Natural killer cell (primary cell): Measurements from ENCODE around the gene ARHGEF26. TPM values are rescaled to one million over a fixed set of nuclear protein-coding genes. Genes with fewer than 3 reads are reported as not detected.
"Not testable (repeated sequence)": the region's sequence is repeated elsewhere in the genome, so short reads cannot be mapped to it uniquely, and the experiment has no call there.

ENCODE experiments used
- ATAC-seq, 3 donors: fragments of 150-1000 bp in 2 of 3; fragments of 200-7000 bp in 1 of 3; cut with Tn5 transposase; 1 replicate in 1 of 3; 2 replicates in 2 of 3; pipeline ENCODE4 v1.10.0; 2021; ENCODE audit warnings: mild to moderate bottlenecking in 2 of 3, moderate library complexity in 2 of 3
- DNase-seq, 2 donors: peaks; one replicate each; pipeline versions ENCODE4 v3.0.0 to v3.0.0-alpha.2; 2013 to 2021; ENCODE audit warnings: mixed read lengths in 1 of 2
- H3K27ac ChIP-seq: one replicate; pipeline ENCODE4 v1.5.1; 2013; ENCODE audit warnings: mild to moderate bottlenecking, low read length
- H3K27me3 ChIP-seq: one replicate; pipeline ENCODE4 v1.6.1; 2013; ENCODE audit warnings: low read length; ENCODE audit not compliant: control insufficient read depth, insufficient read depth
- H3K36me3 ChIP-seq: one replicate; pipeline ENCODE4 v1.6.1; 2013; ENCODE audit warnings: low read length; ENCODE audit not compliant: control insufficient read depth, insufficient read depth
- H3K4me1 ChIP-seq: one replicate; pipeline ENCODE4 v1.6.1; 2013; ENCODE audit warnings: low read length; ENCODE audit not compliant: control insufficient read depth, insufficient read depth
- H3K4me3 ChIP-seq: one replicate; pipeline ENCODE4 v1.5.1; 2013; ENCODE audit warnings: low read length
- H3K9me3 ChIP-seq: one replicate; pipeline ENCODE4 v1.6.1; 2013; ENCODE audit warnings: low read length; ENCODE audit not compliant: control insufficient read depth, insufficient read depth
- H3K27ac Mint-ChIP-seq, 2 donors: one replicate each; pipeline ENCODE4 v1.8.0; 2022; ENCODE audit warnings: mild to moderate bottlenecking in 2 of 2, mixed read lengths in 2 of 2, moderate library complexity in 1 of 2
- H3K27me3 Mint-ChIP-seq, 2 donors: one replicate each; pipeline ENCODE4 v1.8.0; 2022; ENCODE audit warnings: low read depth in 2 of 2, mixed read lengths in 2 of 2
- H3K36me3 Mint-ChIP-seq: one replicate; pipeline ENCODE4 v1.8.0; 2022; ENCODE audit warnings: mixed read lengths
- H3K4me1 Mint-ChIP-seq, 2 donors: one replicate each; pipeline ENCODE4 v1.8.0; 2022; ENCODE audit warnings: mixed read lengths in 2 of 2
- H3K4me3 Mint-ChIP-seq: one replicate; pipeline ENCODE4 v1.8.0; 2022; ENCODE audit warnings: mild to moderate bottlenecking, moderate library complexity, mixed read lengths
- H3K9me3 Mint-ChIP-seq, 2 donors: one replicate each; pipeline ENCODE4 v1.8.0; 2022; ENCODE audit warnings: mixed read lengths in 2 of 2
- CTCF ChIP-seq: fragments of 200-600 bp; IDR thresholded peaks from one replicate; pipeline ENCODE4 v1.8.0; 2022; ENCODE audit warnings: antibody characterized with exemption
- WGBS: methylation state at CpG from one replicate; pipeline ENCODE4 v1.1.7; 2013; ENCODE audit warnings: missing lambda C conversion rate; ENCODE audit not compliant: insufficient coverage; 5-methylcytosine and 5-hydroxymethylcytosine counted together
- intact Hi-C: fragments of 100-400 bp; cut with micrococcal nuclease; formaldehyde crosslinking; loops from one replicate; pipeline ENCODE4 v1.14.2; 2022
- total RNA-seq, 4 donors: library from RNA; stranded (reverse); fragments of 120-200 nt in 1 of 4; gene quantifications; one replicate each; pipeline versions ENCODE4 v1.2.3 to v1.2.4, GENCODE V29; 2013 to 2022

Gene ARHGEF26
- total RNA-seq, 3 donors from 2014 or later (not counting 1 experiment from before 2014, with no cell fraction given): 0.20 TPM; not detected in 2

- Histone ChIP-seq H3K27me3 (no peaks in the 10 kb centered on the region), H3K4me3 (no peak overlapping the region), H3K36me3 (no peaks in the 10 kb centered on the region), H3K4me1 (no peaks in the 10 kb centered on the region), H3K27ac (no peak overlapping the region), H3K9me3 (peaks cover 3% of the 10 kb centered on the region)
- no peak for TF ChIP-seq CTCF
- no peak overlapping the region for H3K27ac Mint-ChIP-seq
- H3K27me3 Mint-ChIP-seq: peaks cover 0 to 3% of the 10 kb centered on the region in 2 donors
- DNase-seq (no peak), ATAC-seq (no peak)
- H3K4me1 Mint-ChIP-seq: peaks cover 0 to 4% of the 10 kb centered on the region in 2 donors
- H3K36me3 Mint-ChIP-seq: no peaks in the 10 kb centered on the region
- H3K4me3 Mint-ChIP-seq: no peak overlapping the region
- 95% methylated on average over 1 of the region's 1 CpG for WGBS
- intact Hi-C loops: no loop called here
- H3K9me3 Mint-ChIP-seq: peaks cover 3 to 4% of the 10 kb centered on the region in 2 donors
These were observed 36.1 kb upstream of the ARHGEF26 start for GRCh38 chr3:154085071-154085470.

- Mint-ChIP-seq H3K4me3 (no peak overlapping the region), H3K4me1 (peaks cover 0 to 4% of the 10 kb centered on the region in 2 donors), H3K27ac (no peak overlapping the region), H3K27me3 (peaks cover 0 to 3% of the 10 kb centered on the region in 2 donors), H3K36me3 (no peaks in the 10 kb centered on the region), H3K9me3 (peaks cover 3 to 4% of the 10 kb centered on the region in 2 donors)
- Histone ChIP-seq H3K9me3 (peaks cover 3% of the 10 kb centered on the region), H3K4me3 (no peak overlapping the region), H3K27ac (no peak overlapping the region), H3K4me1 (no peaks in the 10 kb centered on the region), H3K36me3 (no peaks in the 10 kb centered on the region), H3K27me3 (no peaks in the 10 kb centered on the region)
- 93% methylated on average over 3 of the region's 4 CpGs for WGBS
- TF ChIP-seq CTCF: no peak
- DNase-seq (no peak), ATAC-seq (no peak)
- intact Hi-C loops: no loop called here
These were observed 35.4 kb upstream of the ARHGEF26 start for GRCh38 chr3:154085799-154086198.

GRCh38 chr3:154086286-154086685, 34.9 kb upstream of the ARHGEF26 start:
- TF ChIP-seq CTCF: no peak
- no peaks in the 10 kb centered on the region for H3K27me3 ChIP-seq
- H3K27ac ChIP-seq: no peak overlapping the region
- Mint-ChIP-seq H3K27ac (no peak overlapping the region), H3K4me1 (peaks cover 0 to 4% of the 10 kb centered on the region in 2 donors), H3K27me3 (peaks cover 0 to 3% of the 10 kb centered on the region in 2 donors), H3K9me3 (peaks cover 2 to 3% of the 10 kb centered on the region in 2 donors), H3K36me3 (no peaks in the 10 kb centered on the region), H3K4me3 (no peak overlapping the region)
- no CpG with 5 or more reads among the region's 1 CpG for WGBS
- ATAC-seq (no peak), DNase-seq (no peak)
- H3K4me1 ChIP-seq: no peaks in the 10 kb centered on the region
- no peaks in the 10 kb centered on the region for H3K36me3 ChIP-seq
- intact Hi-C loops: no loop called here
- H3K4me3 ChIP-seq: no peak overlapping the region
- H3K9me3 ChIP-seq: peaks cover 3% of the 10 kb centered on the region

- H3K27me3 ChIP-seq, H3K4me1 Mint-ChIP-seq, H3K4me3 Mint-ChIP-seq, H3K4me3 ChIP-seq, intact Hi-C loops, H3K9me3 Mint-ChIP-seq, H3K4me1 ChIP-seq, H3K36me3 Mint-ChIP-seq, H3K9me3 ChIP-seq, ATAC-seq, H3K27me3 Mint-ChIP-seq, H3K36me3 ChIP-seq, H3K27ac Mint-ChIP-seq, DNase-seq, H3K27ac ChIP-seq: not testable (repeated sequence)
- 96% methylated on average over 26 of the region's 26 CpGs for WGBS
These were observed 33.3 kb upstream of the ARHGEF26 start for GRCh38 chr3:154087756-154088480.
